Sigmoid colon (tissue), 4 donors: ENCODE data around the gene ZNF18.

Experiments used
- EP300 ChIP-seq, 4 donors: sonication (generic); formaldehyde crosslinking; IDR thresholded peaks; one replicate each; pipeline ENCODE4 v1.6.1; 2017; ENCODE audit warnings: antibody characterized with exemption in 4 of 4
- POLR2A ChIP-seq, 2 donors: fragments of 450-650 bp; IDR thresholded peaks; one replicate each; pipeline ENCODE4 v1.6.1; 2016; ENCODE audit warnings: antibody characterized with exemption in 2 of 2, mild to moderate bottlenecking in 2 of 2, moderate library complexity in 2 of 2
- POLR2AphosphoS5 ChIP-seq, 4 donors: sonication (generic); formaldehyde crosslinking; IDR thresholded peaks; one replicate each; pipeline ENCODE4 v1.6.1; 2017; ENCODE audit warnings: antibody characterized with exemption in 4 of 4
- TF ChIP-seq, protein P1 (sequence below), 4 experiments: fragments of 450-650 bp in 3 of 4; fragments of 200-600 bp in 1 of 4; IDR thresholded peaks; one replicate each; pipeline ENCODE4 v1.5.1; 2016 to 2019; ENCODE audit warnings: antibody characterized with exemption in 4 of 4, mild to moderate bottlenecking in 3 of 4, moderate library complexity in 2 of 4

DNA sequence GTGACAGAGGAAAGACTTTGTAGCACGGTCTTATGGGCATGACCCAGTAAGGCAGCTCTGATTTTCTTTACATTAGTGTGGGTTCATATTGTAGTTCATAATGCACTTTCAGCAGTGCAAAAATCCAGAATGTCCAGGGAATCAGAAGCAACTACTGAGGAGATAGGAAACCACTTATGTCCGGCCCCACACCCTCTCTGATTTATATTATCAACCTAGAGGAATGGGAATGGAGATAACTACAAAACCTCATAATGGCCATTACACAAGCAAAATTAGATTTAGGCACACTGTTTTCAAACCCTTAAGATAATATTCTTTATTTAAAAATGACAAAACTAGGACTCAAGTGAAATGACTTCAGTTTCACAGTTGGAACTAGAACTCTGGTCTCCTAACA lies 31.3 kb upstream of the ZNF18 start:
- TF ChIP-seq, protein P1, sequence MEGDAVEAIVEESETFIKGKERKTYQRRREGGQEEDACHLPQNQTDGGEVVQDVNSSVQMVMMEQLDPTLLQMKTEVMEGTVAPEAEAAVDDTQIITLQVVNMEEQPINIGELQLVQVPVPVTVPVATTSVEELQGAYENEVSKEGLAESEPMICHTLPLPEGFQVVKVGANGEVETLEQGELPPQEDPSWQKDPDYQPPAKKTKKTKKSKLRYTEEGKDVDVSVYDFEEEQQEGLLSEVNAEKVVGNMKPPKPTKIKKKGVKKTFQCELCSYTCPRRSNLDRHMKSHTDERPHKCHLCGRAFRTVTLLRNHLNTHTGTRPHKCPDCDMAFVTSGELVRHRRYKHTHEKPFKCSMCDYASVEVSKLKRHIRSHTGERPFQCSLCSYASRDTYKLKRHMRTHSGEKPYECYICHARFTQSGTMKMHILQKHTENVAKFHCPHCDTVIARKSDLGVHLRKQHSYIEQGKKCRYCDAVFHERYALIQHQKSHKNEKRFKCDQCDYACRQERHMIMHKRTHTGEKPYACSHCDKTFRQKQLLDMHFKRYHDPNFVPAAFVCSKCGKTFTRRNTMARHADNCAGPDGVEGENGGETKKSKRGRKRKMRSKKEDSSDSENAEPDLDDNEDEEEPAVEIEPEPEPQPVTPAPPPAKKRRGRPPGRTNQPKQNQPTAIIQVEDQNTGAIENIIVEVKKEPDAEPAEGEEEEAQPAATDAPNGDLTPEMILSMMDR (IDR thresholded peaks at IDR 0.05), result no peak
- TF ChIP-seq POLR2A (IDR thresholded peaks at IDR 0.05) (no peak), POLR2AphosphoS5 (IDR thresholded peaks at IDR 0.05) (no peak), EP300 (IDR thresholded peaks at IDR 0.05) (no peak)
